Glutamatergic neuron (in vitro differentiated cells): ENCODE measurements around the gene RNF17. TPM values are rescaled to one million over a fixed set of nuclear protein-coding genes. Genes with fewer than 3 reads are reported as not detected.
A peak's percentile ranks its signal among the peaks of the same experiment; 100 is the strongest.

Experiments used
- DNase-seq: peaks from one replicate; pipeline ENCODE4 v3.0.0; 2022
- H3K27ac Mint-ChIP-seq: one replicate; pipeline ENCODE4 v1.8.0; 2020; ENCODE audit warnings: mild to moderate bottlenecking, mixed read lengths, inconsistent platforms; ENCODE audit not compliant: unreplicated experiment
- H3K27me3 Mint-ChIP-seq: one replicate; pipeline ENCODE4 v1.8.0; 2020; ENCODE audit warnings: mild to moderate bottlenecking, moderate library complexity, mixed read lengths, inconsistent platforms; ENCODE audit not compliant: unreplicated experiment
- H3K36me3 Mint-ChIP-seq: one replicate; pipeline ENCODE4 v1.8.0; 2020; ENCODE audit warnings: mild to moderate bottlenecking, mixed read lengths, inconsistent platforms; ENCODE audit not compliant: unreplicated experiment
- H3K4me1 Mint-ChIP-seq: one replicate; pipeline ENCODE4 v1.8.0; 2020; ENCODE audit warnings: mild to moderate bottlenecking, low read depth, mixed read lengths, inconsistent platforms; ENCODE audit not compliant: unreplicated experiment
- H3K4me3 Mint-ChIP-seq: one replicate; pipeline ENCODE4 v1.8.0; 2020; ENCODE audit warnings: mild to moderate bottlenecking, mixed read lengths, inconsistent platforms; ENCODE audit not compliant: unreplicated experiment
- H3K9me3 Mint-ChIP-seq: one replicate; pipeline ENCODE4 v1.8.0; 2020; ENCODE audit warnings: mild to moderate bottlenecking, moderate library complexity, mixed read lengths, inconsistent platforms; ENCODE audit not compliant: unreplicated experiment
- CTCF ChIP-seq: fragments of 200-600 bp; sonication (generic); IDR thresholded peaks from one replicate; pipeline ENCODE4 v1.5.0; 2021; ENCODE audit not compliant: partially characterized antibody, unreplicated experiment
- total RNA-seq: library from RNA; stranded (reverse); fragmentation: NEBNext Ultra II Directional; extraction: Animal tissue kit (Norgen Biotek cat#: 25700); gene quantifications from one replicate; pipeline ENCODE4 v1.2.1, GENCODE V29; 2021; ENCODE audit not compliant: unreplicated experiment

RNF17 gene
- total RNA-seq, 1 donor from 2014 or later = not detected

- Mint-ChIP-seq H3K36me3 (no peaks in the 10 kb centered on the region), H3K4me1 (no peaks in the 10 kb centered on the region), H3K27me3 (peaks cover 36% of the 10 kb centered on the region), H3K9me3 (peaks cover 9% of the 10 kb centered on the region), H3K27ac (no peak overlapping the region), H3K4me3 (peak overlapping the region; percentile 91)
- DNase-seq = peak; percentile 32
- TF ChIP-seq CTCF = no peak
Measured at GRCh38 chr13:24745861-24746617, 17.9 kb upstream of the RNF17 start.

- DNase-seq = peak; percentile 81
- Mint-ChIP-seq H3K9me3 (peaks cover 9% of the 10 kb centered on the region), H3K27ac (no peak overlapping the region), H3K4me1 (no peaks in the 10 kb centered on the region), H3K27me3 (peaks cover 36% of the 10 kb centered on the region), H3K4me3 (peak overlapping the region; percentile 91), H3K36me3 (no peaks in the 10 kb centered on the region)
- peak; percentile 33 for TF ChIP-seq CTCF
Measured at GRCh38 chr13:24746618-24747247, 17.2 kb upstream of the RNF17 start.

GRCh38 chr13:24747248-24748060, 16.5 kb upstream of the RNF17 start:
- no peak for TF ChIP-seq CTCF
- peak overlapping the region; percentile 92 for H3K4me3 Mint-ChIP-seq
- peaks cover 9% of the 10 kb centered on the region for H3K9me3 Mint-ChIP-seq
- no peaks in the 10 kb centered on the region for H3K36me3 Mint-ChIP-seq
- peak overlapping the region; percentile 75 for H3K27ac Mint-ChIP-seq
- no peaks in the 10 kb centered on the region for H3K4me1 Mint-ChIP-seq
- peak; percentile 65 for DNase-seq
- H3K27me3 Mint-ChIP-seq = peaks cover 34% of the 10 kb centered on the region

- TF ChIP-seq CTCF = no peak
- peaks cover 2% of the 10 kb centered on the region for H3K36me3 Mint-ChIP-seq
- H3K9me3 Mint-ChIP-seq = peaks cover 9% of the 10 kb centered on the region
- H3K4me3 Mint-ChIP-seq = peak overlapping the region; percentile 92
- H3K4me1 Mint-ChIP-seq = no peaks in the 10 kb centered on the region
- no peak for DNase-seq
- H3K27me3 Mint-ChIP-seq = peaks cover 31% of the 10 kb centered on the region
- peak overlapping the region; percentile 75 for H3K27ac Mint-ChIP-seq
Measured at GRCh38 chr13:24748061-24748400, 15.9 kb upstream of the RNF17 start.
